ENCODE data around the gene OR2A1. TPM values are rescaled to one million over a fixed set of nuclear protein-coding genes. Genes with fewer than 3 reads are reported as not detected.
"Not testable (repeated sequence)": the region's sequence is repeated elsewhere in the genome, so short reads cannot be mapped to it uniquely, and the experiment has no call there.

The OR2A1 gene
- total RNA-seq, 1 experiment from 2014 or later, result not detected

- not testable (repeated sequence) for DNase-seq (ENCODE audit: low spot score)
Observed at GRCh38 chr7:144325868-144326267, 13.6 kb downstream of the OR2A1 start.

DNA sequence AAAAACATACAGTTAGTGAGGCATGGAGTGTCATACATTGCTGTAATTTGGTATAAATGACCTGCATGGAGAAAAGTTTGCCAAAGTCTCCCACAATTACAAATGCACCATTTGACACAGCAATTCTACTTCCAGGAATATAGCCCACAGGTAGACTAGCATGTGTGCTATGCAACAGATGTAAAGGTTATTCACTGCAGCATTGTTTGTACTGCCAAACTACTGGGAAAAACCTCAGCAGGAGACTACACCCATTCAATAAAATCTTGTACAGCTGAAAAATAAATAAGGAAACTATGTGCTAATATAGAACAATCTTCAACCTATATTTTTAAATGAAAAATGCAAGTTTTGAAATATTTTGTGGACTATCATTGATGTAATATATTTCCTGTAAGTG lies 17.8 kb downstream of the OR2A1 start:
- DNase-seq (ENCODE audit: low spot score), result not testable (repeated sequence)

DNA sequence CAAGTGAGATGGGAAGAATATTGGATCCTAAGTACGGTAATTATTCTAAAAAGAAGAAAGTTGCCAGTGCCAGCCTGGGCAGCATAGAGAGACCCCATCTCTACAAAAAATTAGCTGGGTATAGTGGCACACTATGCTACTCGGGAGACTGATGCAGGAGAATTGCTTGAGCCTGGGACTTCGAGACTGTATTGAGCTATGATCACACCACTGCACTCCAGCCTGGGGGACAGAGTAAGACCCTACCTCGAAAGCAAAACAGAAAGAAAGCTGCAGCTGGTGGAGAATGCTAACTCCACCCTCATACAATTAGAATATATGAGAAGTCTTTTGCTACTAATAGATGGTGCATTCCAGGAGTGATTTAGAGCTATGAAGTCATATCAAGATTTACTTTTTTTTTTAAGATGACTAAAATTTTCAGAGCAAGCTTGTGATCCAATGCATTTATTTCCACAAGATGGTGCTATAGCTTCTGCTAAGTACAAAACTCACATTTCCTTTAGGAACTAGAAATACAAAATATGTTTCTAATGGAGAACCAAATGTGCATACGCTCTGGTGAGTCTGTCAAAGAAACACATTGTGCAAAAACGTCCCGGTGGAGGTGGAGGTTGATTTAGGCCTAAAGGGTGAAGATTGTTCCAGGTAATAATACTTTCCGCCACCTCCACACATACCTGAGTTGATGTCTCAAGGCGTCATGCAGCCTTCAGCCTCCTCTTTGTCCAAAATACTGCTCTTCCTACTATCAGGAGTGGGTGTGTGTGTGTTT lies 19.2 kb downstream of the OR2A1 start:
- DNase-seq (ENCODE audit: low spot score), result not testable (repeated sequence)

DNA sequence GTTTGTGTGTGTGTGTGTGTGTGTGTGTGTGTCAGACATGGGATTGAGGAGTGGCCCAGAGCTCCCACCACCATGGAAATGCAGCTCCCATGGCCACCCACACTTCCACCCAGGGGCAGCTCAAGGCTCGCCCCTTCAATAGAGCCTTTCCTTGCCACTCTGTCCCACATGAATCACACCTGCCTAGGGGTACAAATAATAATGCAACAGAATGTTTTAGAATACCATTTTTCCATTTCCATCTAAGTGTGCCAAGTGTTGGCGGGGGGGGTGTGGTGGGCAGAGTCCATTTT lies 19.7 kb downstream of the OR2A1 start:
- DNase-seq (ENCODE audit: low spot score), result not testable (repeated sequence)

- DNase-seq (ENCODE audit: low spot score), result not testable (repeated sequence)
Observed at GRCh38 chr7:144348625-144349024, 36.4 kb downstream of the OR2A1 start.

- DNase-seq (ENCODE audit: low spot score), result peak; percentile 1
Observed at GRCh38 chr7:144351667-144352066, 39.4 kb downstream of the OR2A1 start.

- not testable (repeated sequence) for DNase-seq (ENCODE audit: low spot score)
Observed at GRCh38 chr7:144355176-144355822, 43.1 kb downstream of the OR2A1 start, which contains the start of gene ARHGEF5. Gene ARHGEF5, plus strand, starts transcription at chr7:144355402. Its CDS starts 7,268 bp downstream, at chr7:144362670.

GRCh38 chr7:144356185-144356584 lies 44.0 kb downstream of the OR2A1 start:
- DNase-seq (ENCODE audit: low spot score), result not testable (repeated sequence)

DNA sequence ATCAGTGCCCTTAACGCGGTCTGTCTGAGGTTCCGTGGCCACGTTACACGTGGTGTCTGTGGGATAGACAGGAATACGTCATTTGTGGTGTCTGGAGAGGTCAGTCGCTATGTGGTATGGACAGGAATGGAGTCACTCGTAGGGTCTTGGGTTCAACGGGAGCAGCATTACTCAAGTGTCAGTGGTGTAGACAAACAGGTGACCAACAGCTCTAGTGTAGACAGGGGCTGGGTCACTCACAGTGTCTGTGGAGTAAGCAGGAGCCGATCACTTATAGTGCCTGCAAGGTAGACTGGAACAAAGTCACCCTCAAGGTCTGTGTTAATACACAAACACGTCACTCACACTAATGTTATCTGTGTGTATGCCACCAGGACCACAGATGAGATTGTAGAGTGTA lies 44.6 kb downstream of the OR2A1 start:
- not testable (repeated sequence) for DNase-seq (ENCODE audit: low spot score)

DNA sequence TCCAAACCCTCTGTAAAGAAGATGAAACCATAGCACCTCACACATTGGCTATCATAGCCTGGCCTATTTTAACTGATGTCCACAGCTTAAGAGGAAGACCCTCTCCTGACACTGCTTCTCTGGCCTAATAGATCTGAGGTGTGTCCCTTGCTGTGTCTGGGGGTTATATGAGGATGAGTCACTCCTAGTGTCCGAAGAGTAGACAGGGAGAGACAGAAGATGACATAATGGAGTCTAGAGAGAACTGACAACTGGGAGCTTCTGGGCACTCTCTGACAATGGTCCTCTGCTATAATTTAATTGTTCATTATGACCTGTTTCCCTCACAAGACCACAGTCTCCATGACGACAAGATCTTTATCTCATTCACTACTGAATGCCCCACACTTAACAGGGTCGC lies 49.8 kb downstream of the OR2A1 start:
- not testable (repeated sequence) for DNase-seq (ENCODE audit: low spot score)

- not testable (repeated sequence) for DNase-seq (ENCODE audit: low spot score)
Observed at GRCh38 chr7:144365523-144365922, 53.3 kb downstream of the OR2A1 start.

DNA sequence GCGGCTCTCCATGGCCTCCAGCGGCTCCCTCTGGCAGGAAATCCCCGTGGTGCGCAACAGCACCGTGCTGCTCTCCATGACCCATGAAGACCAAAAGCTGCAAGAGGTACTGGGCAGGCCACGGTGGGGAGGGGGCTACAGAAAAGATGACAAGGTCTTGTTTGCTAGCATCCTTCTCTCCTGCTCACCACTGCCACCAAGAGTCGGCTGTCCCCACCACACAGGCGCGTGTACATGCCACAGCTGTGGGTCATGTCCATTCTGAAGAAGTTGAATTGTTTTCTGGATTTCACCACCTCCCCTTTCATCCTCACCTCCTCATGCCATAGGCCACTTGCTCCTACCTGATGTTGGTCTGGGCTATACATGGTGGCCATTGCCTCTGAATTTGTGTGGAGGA lies 55.0 kb downstream of the OR2A1 start:
- not testable (repeated sequence) for DNase-seq (ENCODE audit: low spot score)

- not testable (repeated sequence) for DNase-seq (ENCODE audit: low spot score)
Observed at GRCh38 chr7:144369221-144369620, 57.0 kb downstream of the OR2A1 start.

Other genes starting within 250 kb of the OR2A1 start
- not detected in 2 replicates for gene OR2A25, start 242.6 kb upstream of the OR2A1 start, total RNA-seq (2014; rRNA removed; shearing (Covaris generic))
- gene OR2A12, start 226.1 kb upstream of the OR2A1 start, total RNA-seq (2014; rRNA removed; shearing (Covaris generic)), result not detected in 2 replicates
- not detected in 2 replicates for gene OR2A2, start 202.8 kb upstream of the OR2A1 start, total RNA-seq (2014; rRNA removed; shearing (Covaris generic))
- gene OR2A14, start 189.2 kb upstream of the OR2A1 start, total RNA-seq (2014; rRNA removed; shearing (Covaris generic)), result not detected in 2 replicates
- 0.15 and 0.16 TPM in 2 replicates for gene CTAGE4, start 129.0 kb upstream of the OR2A1 start, total RNA-seq (2014; rRNA removed; shearing (Covaris generic))
- gene ARHGEF35, start 116.6 kb upstream of the OR2A1 start, total RNA-seq (2014; rRNA removed; shearing (Covaris generic)), result 0.43 and 0.93 TPM in 2 replicates
- gene OR2A42, start 72.8 kb upstream of the OR2A1 start, total RNA-seq (2014; rRNA removed; shearing (Covaris generic)), result not detected in 2 replicates
- not detected in 2 replicates for gene OR2A7, start 47.6 kb upstream of the OR2A1 start, total RNA-seq (2014; rRNA removed; shearing (Covaris generic))
- gene CTAGE8, start 43.1 kb upstream of the OR2A1 start, total RNA-seq (2014; rRNA removed; shearing (Covaris generic)), result 0.16 and 0.17 TPM in 2 replicates
- gene ARHGEF5, start 43.0 kb downstream of the OR2A1 start, total RNA-seq (2014; rRNA removed; shearing (Covaris generic)), result 2.2 and 2.3 TPM in 2 replicates
- not detected in 2 replicates for gene NOBOX, start 91.3 kb downstream of the OR2A1 start, total RNA-seq (2014; rRNA removed; shearing (Covaris generic))

Data from H4 (cell line).